HCT116 (cell line): ENCODE measurements around the gene S100A7. TPM values are rescaled to one million over a fixed set of nuclear protein-coding genes. Genes with fewer than 3 reads are reported as not detected.

Experiments
- ATAC-seq: fragments of 200-7000 bp; cut with Tn5 transposase; 2 replicates; pipeline ENCODE4 v1.9.1; 2020; ENCODE audit warnings: mild to moderate bottlenecking, moderate library complexity
- BruUV-seq: library from RNA; stranded (reverse); fragments of 400-500 nt; replicated peaks from 2 replicates; lab custom pipeline; 2021; lab: Mats Ljungman, UMichigan
- CTCF ChIA-PET: fragments of 300-600 bp; sonication (Branson Sonifier 250); formaldehyde crosslinking; loops from one replicate; lab custom pipeline; 2021; ENCODE audit warnings: antibody characterized with exemption; lab: Charles Lee
- POLR2A ChIA-PET: fragments of 300-600, 350-600 bp; sonication (Branson Sonifier 250); formaldehyde crosslinking; loops from one replicate; lab custom pipeline; 2021; ENCODE audit warnings: antibody characterized with exemption; lab: Charles Lee
- RAD21 ChIA-PET, 2 experiments: fragments of 300-600 bp; sonication (Branson Sonifier 250); formaldehyde crosslinking; loops; one replicate each; lab custom pipeline; 2023; ENCODE audit warnings: low total read pairs in 2 of 2; ENCODE audit not compliant: uncharacterized antibody in 2 of 2, unreplicated experiment in 2 of 2, low non-redundant PET in 1 of 2; lab: Charles Lee
- DNase-seq: peaks from one replicate; pipeline ENCODE4 v3.0.0-alpha.2; 2010; ENCODE audit warnings: low read depth, low spot score
- H2AFZ ChIP-seq: fragments of 200-600 bp; shearing (Covaris generic), sonication (generic); 2 replicates; pipeline ENCODE4 v1.6.1; 2017; ENCODE audit warnings: low read depth, mixed run types, mixed read lengths, antibody characterized with exemption, low read length; ENCODE audit not compliant: poor library complexity, severe bottlenecking
- H3K27ac ChIP-seq: 2 replicates; pipeline ENCODE4 v1.5.1; 2012; ENCODE audit warnings: low read depth, low read length
- H3K27me3 ChIP-seq: fragments of 200-600 bp; sonication (generic); 2 replicates; pipeline ENCODE4 v1.6.1; 2016; ENCODE audit warnings: mixed run types, low read length, mixed read lengths; ENCODE audit not compliant: insufficient read depth
- H3K36me3 ChIP-seq, 2 experiments: fragments of 200-500 bp in 1 of 2; fragments of 200-600 bp in 1 of 2; sonication (Bioruptor generic) in 1 of 2; sonication (generic) in 1 of 2; 2 replicates each; pipeline versions ENCODE4 v1.5.1 to v1.6.1; 2014 to 2016; ENCODE audit warnings: low read length in 2 of 2, inconsistent platforms in 1 of 2, mixed read lengths in 1 of 2, mixed run types in 1 of 2; ENCODE audit not compliant: insufficient read depth in 2 of 2, control insufficient read depth in 1 of 2
- H3K4me1 ChIP-seq, 2 experiments: fragments of 200-600 bp in 1 of 2; sonication (generic) in 1 of 2; 2 replicates each; pipeline versions ENCODE4 v1.5.1 to v1.6.1; 2012 to 2017; ENCODE audit warnings: low read length in 2 of 2, inconsistent platforms in 1 of 2, mild to moderate bottlenecking in 1 of 2, mixed read lengths in 1 of 2, mixed run types in 1 of 2, moderate library complexity in 1 of 2; ENCODE audit not compliant: insufficient read depth in 2 of 2, control insufficient read depth in 1 of 2
- H3K4me2 ChIP-seq: fragments of 200-600 bp; sonication (generic); 2 replicates; pipeline ENCODE4 v1.6.1; 2017; ENCODE audit warnings: mixed run types, low read length, mixed read lengths
- H3K4me3 ChIP-seq, 2 experiments: fragments of 200-600 bp in 1 of 2; sonication (generic) in 1 of 2; replicated peaks in 1 of 2; 2 replicates each; pipeline ENCODE4 v1.5.1; 2011 to 2016; ENCODE audit warnings: low read length in 2 of 2, control low read depth in 1 of 2, low read depth in 1 of 2, mild to moderate bottlenecking in 1 of 2, mixed read lengths in 1 of 2, mixed run types in 1 of 2
- H3K79me2 ChIP-seq: fragments of 200-600 bp; sonication (generic); 2 replicates; pipeline ENCODE4 v1.6.1; 2017; ENCODE audit warnings: mild to moderate bottlenecking, mixed run types, low read length, moderate library complexity, mixed read lengths; ENCODE audit not compliant: insufficient read depth
- H3K9ac ChIP-seq: fragments of 200-600 bp; sonication (generic); 2 replicates; pipeline ENCODE4 v1.6.1; 2016; ENCODE audit warnings: low read length, mixed read lengths
- H3K9me2 ChIP-seq: fragments of 200-600 bp; sonication (generic), shearing (Covaris generic); 2 replicates; pipeline ENCODE4 v1.6.1; 2017; ENCODE audit warnings: mixed run types, mild to moderate bottlenecking, moderate library complexity; ENCODE audit not compliant: insufficient read depth
- H3K9me3 ChIP-seq, 2 experiments: fragments of 200-500 bp in 1 of 2; fragments of 200-600 bp in 1 of 2; sonication (Bioruptor generic) in 1 of 2; sonication (generic) in 1 of 2; 2 replicates each; pipeline ENCODE4 v1.6.1; 2014 to 2017; ENCODE audit warnings: low read length in 2 of 2, mixed read lengths in 2 of 2, inconsistent platforms in 1 of 2, low read depth in 1 of 2, mild to moderate bottlenecking in 1 of 2, mixed run types in 1 of 2, moderate library complexity in 1 of 2; ENCODE audit not compliant: control insufficient read depth in 1 of 2, insufficient read depth in 1 of 2
- H4K20me1 ChIP-seq: fragments of 200-600 bp; sonication (generic), shearing (Covaris generic); 2 replicates; pipeline ENCODE4 v1.6.1; 2017; ENCODE audit warnings: mixed run types, mild to moderate bottlenecking, moderate library complexity; ENCODE audit not compliant: insufficient read depth
- CBX3 ChIP-seq: IDR thresholded peaks from 2 replicates; pipeline ENCODE4 v1.6.1; 2012; ENCODE audit warnings: low read depth
- CEBPB ChIP-seq: IDR thresholded peaks from 2 replicates; pipeline ENCODE4 v1.6.1; 2012; ENCODE audit warnings: low read depth
- EGR1 ChIP-seq: IDR thresholded peaks from 2 replicates; pipeline ENCODE4 v1.6.1; 2012; ENCODE audit warnings: low read depth
- EZH2phosphoT487 ChIP-seq: fragments of 200-600 bp; IDR thresholded peaks from 2 replicates; pipeline ENCODE4 v1.6.1; 2018; ENCODE audit warnings: antibody characterized with exemption, borderline replicate concordance
- FOSL1 ChIP-seq: IDR thresholded peaks from 2 replicates; pipeline ENCODE4 v1.6.1; 2012; ENCODE audit warnings: low read depth
- JUND ChIP-seq: IDR thresholded peaks from 2 replicates; pipeline ENCODE4 v1.6.1; 2012
- MAX ChIP-seq: IDR thresholded peaks from 2 replicates; pipeline ENCODE4 v1.6.1; 2012
- POLR2A ChIP-seq: IDR thresholded peaks from 2 replicates; pipeline ENCODE4 v1.7.0; 2011; ENCODE audit warnings: borderline replicate concordance; ENCODE audit not compliant: insufficient read depth, insufficient read length; ENCODE audit errors: extremely low read depth
- POLR2AphosphoS5 ChIP-seq: IDR thresholded peaks from 2 replicates; pipeline ENCODE4 v1.6.1; 2011; ENCODE audit warnings: mild to moderate bottlenecking, low read depth, low read length, moderate library complexity
- REST ChIP-seq: IDR thresholded peaks from 2 replicates; pipeline ENCODE4 v1.6.1; 2012; ENCODE audit warnings: low read depth
- SIN3A ChIP-seq: IDR thresholded peaks from 2 replicates; pipeline ENCODE4 v1.6.1; 2012; ENCODE audit warnings: low read depth
- SP1 ChIP-seq: IDR thresholded peaks from 2 replicates; pipeline ENCODE4 v1.6.1; 2012; ENCODE audit warnings: low read depth
- SRF ChIP-seq: IDR thresholded peaks from 2 replicates; pipeline ENCODE4 v1.6.1; 2012; ENCODE audit warnings: low read depth
- YY1 ChIP-seq: IDR thresholded peaks from 2 replicates; pipeline ENCODE4 v1.6.1; 2011; ENCODE audit warnings: low read length, low read depth, moderate library complexity, mild to moderate bottlenecking; ENCODE audit not compliant: insufficient replicate concordance; ENCODE audit errors: extremely low read depth
- ZFX ChIP-seq: fragments of 450-650 bp; IDR thresholded peaks from 2 replicates; pipeline ENCODE4 v1.6.1; 2017
- intact Hi-C: fragments of 100-400 bp; cut with micrococcal nuclease; formaldehyde crosslinking; loops from 2 replicates; pipeline ENCODE4 v1.10.0; 2022
- total RNA-seq: library from RNA; stranded (reverse); gene quantifications from one replicate; pipeline ENCODE4 v1.2.1, GENCODE V29; 2021; ENCODE audit not compliant: unreplicated experiment
- TF ChIP-seq, protein P1 (sequence below): IDR thresholded peaks from 2 replicates; pipeline ENCODE4 v1.6.1; 2012
- TF ChIP-seq, protein P2 (sequence below): IDR thresholded peaks from 2 replicates; pipeline ENCODE4 v1.6.1; 2011; ENCODE audit warnings: mild to moderate bottlenecking, low read length, moderate library complexity; ENCODE audit not compliant: insufficient replicate concordance; ENCODE audit errors: extremely low read depth
- TF ChIP-seq, protein P3 (sequence below), 3 experiments: fragments of 200-600 bp in 1 of 3; sonication (generic) in 1 of 3; IDR thresholded peaks in 2 of 3; conservative IDR thresholded peaks in 1 of 3; 2 replicates each; pipeline ENCODE4 v1.5.1; 2012 to 2017; ENCODE audit warnings: low read depth in 2 of 3, low read length in 2 of 3, antibody characterized with exemption in 1 of 3, borderline replicate concordance in 1 of 3, control low read depth in 1 of 3, mild to moderate bottlenecking in 1 of 3, mixed read lengths in 1 of 3, mixed run types in 1 of 3, moderate library complexity in 1 of 3; ENCODE audit not compliant: insufficient read depth in 1 of 3

The S100A7 gene
- total RNA-seq, 1 experiment from 2014 or later = not detected

DNA sequence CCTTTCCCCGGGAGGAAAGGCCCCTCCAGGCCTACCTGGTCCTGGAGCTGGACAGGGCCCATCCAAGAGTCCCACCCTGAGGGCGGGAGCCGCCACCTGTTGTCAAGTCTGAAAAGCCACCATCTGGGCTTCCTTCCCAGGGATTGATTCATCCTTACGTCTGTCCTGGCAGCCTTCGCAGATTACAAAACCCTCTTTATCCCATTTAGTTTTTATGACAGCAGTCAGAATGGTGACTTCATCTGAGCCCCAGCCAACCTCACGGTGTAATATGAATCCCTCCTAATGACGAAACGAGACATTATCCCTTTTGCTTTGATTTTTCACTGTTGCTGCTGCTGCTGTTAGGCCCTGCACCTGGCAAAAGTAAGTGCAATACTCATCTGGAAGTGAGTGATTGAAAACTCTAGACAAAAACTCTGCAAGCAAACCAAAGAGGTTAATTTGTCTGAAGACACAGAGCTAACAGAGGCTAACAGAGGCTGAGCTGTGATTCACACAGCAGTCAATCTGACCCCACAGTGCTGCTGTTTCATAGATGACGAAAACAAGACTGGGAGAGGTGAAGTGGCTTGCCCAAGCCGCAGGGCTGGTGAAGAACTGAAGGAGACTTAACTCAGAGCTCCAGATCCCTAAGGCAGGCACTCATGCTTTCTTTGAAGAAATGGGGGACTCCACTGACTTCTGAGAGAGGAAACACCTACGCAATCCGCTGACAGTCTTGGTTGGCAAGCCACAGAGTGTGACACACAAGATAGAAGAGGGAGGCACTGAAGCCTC, 30.0 kb upstream of the S100A7 start (continued):
- TF ChIP-seq SRF (no peak), MAX (peak; percentile 47), EZH2phosphoT487 (no peak)
- TF ChIP-seq, protein P1, sequence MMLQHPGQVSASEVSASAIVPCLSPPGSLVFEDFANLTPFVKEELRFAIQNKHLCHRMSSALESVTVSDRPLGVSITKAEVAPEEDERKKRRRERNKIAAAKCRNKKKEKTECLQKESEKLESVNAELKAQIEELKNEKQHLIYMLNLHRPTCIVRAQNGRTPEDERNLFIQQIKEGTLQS = no peak; the same call in 1 of the 2 replicates

GRCh38 chr1:153488731-153489130, 28.3 kb upstream of the S100A7 start:
- intact Hi-C loops = no loop called here
- Histone ChIP-seq H4K20me1 (no peaks in the 10 kb centered on the region), H3K79me2 (no peaks in the 10 kb centered on the region), H3K4me1 (peaks cover 3 to 24% of the 10 kb centered on the region in 2 experiments; a peak in 3 of 4 replicates), H2AFZ (no peak overlapping the region), H3K36me3 (no peaks in the 10 kb centered on the region), H3K9me3 (no peaks in the 10 kb centered on the region), H3K4me3 (no peak overlapping the region), H3K9ac (no peak overlapping the region), H3K27me3 (no peaks in the 10 kb centered on the region; the same call in 1 of the 2 replicates), H3K27ac (no peak overlapping the region), H3K4me2 (no peak overlapping the region), H3K9me2 (no peaks in the 10 kb centered on the region)
- RAD21 ChIA-PET = no interaction called here
- CTCF ChIA-PET = interaction anchor here (1.0 kb wide), 1 partner anchor 137 kb away, joined by 3 read pairs; no protein-coding TSS in a partner anchor
- POLR2A ChIA-PET = no interaction called here
- no TSS peak for BruUV-seq
- TF ChIP-seq EGR1 (no peak), CEBPB (no peak), SRF (no peak), YY1 (no peak), ZFX (no peak), POLR2A (no peak), FOSL1 (no peak), CBX3 (no peak), JUND (no peak), REST (no peak), EZH2phosphoT487 (no peak), POLR2AphosphoS5 (no peak), SIN3A (no peak), SP1 (no peak)
- TF ChIP-seq, protein P2, sequence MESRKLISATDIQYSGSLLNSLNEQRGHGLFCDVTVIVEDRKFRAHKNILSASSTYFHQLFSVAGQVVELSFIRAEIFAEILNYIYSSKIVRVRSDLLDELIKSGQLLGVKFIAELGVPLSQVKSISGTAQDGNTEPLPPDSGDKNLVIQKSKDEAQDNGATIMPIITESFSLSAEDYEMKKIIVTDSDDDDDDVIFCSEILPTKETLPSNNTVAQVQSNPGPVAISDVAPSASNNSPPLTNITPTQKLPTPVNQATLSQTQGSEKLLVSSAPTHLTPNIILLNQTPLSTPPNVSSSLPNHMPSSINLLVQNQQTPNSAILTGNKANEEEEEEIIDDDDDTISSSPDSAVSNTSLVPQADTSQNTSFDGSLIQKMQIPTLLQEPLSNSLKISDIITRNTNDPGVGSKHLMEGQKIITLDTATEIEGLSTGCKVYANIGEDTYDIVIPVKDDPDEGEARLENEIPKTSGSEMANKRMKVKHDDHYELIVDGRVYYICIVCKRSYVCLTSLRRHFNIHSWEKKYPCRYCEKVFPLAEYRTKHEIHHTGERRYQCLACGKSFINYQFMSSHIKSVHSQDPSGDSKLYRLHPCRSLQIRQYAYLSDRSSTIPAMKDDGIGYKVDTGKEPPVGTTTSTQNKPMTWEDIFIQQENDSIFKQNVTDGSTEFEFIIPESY = no peak
- TF ChIP-seq, protein P3, sequence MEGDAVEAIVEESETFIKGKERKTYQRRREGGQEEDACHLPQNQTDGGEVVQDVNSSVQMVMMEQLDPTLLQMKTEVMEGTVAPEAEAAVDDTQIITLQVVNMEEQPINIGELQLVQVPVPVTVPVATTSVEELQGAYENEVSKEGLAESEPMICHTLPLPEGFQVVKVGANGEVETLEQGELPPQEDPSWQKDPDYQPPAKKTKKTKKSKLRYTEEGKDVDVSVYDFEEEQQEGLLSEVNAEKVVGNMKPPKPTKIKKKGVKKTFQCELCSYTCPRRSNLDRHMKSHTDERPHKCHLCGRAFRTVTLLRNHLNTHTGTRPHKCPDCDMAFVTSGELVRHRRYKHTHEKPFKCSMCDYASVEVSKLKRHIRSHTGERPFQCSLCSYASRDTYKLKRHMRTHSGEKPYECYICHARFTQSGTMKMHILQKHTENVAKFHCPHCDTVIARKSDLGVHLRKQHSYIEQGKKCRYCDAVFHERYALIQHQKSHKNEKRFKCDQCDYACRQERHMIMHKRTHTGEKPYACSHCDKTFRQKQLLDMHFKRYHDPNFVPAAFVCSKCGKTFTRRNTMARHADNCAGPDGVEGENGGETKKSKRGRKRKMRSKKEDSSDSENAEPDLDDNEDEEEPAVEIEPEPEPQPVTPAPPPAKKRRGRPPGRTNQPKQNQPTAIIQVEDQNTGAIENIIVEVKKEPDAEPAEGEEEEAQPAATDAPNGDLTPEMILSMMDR (IDR thresholded peaks at IDR 0.05 in 2 of 3, conservative IDR thresholded peaks at IDR 0.05 in 1 of 3; ENCODE audit: borderline replicate concordance in 1 of 3, insufficient read depth in 1 of 3, low read depth in 2 of 3, low read length in 2 of 3) = no peak
- no peak for DNase-seq
- no peak for ATAC-seq
